ENCODE data around the gene LRP1.

The LRP1 gene

GRCh38 chr12:57229046-57229633 lies 100.9 kb downstream of the LRP1 start:
- peak; percentile 78 for DNase-seq

DNA sequence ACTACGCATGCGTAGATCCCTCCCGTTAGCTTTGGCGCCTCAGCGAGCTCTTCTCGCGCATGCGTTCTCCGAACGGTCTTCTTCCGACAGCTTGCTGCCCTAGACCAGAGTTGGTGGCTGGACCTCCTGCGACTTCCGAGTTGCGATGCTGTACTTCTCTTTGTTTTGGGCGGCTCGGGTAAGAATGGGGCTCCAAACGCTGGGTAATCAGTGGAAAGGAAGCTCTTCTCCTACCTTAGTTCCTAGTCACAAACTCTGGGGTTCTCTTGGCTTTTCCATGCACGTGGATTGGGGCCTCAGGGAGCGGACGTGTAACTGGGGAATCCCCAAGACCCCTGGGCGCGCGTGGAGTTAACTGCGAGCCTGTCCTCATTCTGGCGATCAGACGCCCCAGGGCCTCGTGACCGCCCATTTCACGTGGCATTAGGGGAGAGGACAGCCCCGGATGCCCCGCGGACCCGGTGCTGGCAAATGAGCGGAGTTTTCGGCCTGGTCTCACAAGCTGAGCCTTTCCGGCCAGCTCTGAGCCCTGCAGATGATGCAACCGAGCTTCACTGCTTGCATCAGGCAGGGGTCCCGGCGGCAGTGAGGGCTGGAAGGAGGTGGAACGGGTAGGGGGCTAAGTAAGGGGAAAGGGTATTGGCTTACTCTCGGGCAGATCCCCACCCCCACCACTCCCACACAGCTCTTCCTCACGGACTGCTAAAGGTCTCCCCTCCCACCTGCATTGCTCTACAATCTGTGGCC lies 101.5 kb downstream of the LRP1 start, which contains the start of gene SHMT2:
TSS of gene SHMT2 (plus strand) at position 78 of the 747 bp plus-strand sequence. CDS start at position 146, 68 bp downstream.
- DNase-seq = peak; percentile 91 to 93

DNA sequence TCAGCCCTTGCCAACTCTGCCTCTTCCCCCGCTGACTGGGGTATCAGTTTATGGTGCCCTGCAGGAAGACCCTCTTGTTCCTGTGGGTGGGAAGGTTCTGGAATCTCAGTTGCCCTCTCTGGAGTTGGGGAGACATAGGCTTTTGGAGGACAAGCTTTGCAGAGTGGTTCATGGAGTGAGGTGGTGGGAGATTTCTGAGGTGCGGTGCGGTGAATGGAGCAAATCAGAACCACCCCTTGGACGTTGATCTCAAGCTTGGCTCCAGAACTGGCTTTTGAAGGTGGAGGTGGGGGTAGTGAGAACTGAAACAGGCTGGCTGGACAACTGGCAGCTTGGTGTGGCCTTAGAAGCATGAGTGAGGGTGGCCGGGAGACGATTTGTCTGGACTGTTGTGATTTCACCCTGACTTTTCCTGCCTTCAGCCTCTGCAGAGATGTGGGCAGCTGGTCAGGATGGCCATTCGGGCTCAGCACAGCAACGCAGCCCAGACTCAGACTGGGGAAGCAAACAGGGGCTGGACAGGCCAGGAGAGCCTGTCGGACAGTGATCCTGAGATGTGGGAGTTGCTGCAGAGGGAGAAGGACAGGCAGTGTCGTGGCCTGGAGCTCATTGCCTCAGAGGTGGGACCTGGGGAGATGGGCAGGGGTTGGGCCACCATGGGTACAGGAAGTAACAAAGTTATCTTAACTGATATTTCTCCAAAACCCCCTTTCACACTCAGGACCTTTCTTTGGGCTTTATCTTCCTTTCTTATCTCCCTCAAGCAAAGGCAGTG lies 102.3 kb downstream of the LRP1 start:
- no peak for DNase-seq

GRCh38 chr12:57231276-57232021 lies 103.2 kb downstream of the LRP1 start:
- no peak for DNase-seq

DNA sequence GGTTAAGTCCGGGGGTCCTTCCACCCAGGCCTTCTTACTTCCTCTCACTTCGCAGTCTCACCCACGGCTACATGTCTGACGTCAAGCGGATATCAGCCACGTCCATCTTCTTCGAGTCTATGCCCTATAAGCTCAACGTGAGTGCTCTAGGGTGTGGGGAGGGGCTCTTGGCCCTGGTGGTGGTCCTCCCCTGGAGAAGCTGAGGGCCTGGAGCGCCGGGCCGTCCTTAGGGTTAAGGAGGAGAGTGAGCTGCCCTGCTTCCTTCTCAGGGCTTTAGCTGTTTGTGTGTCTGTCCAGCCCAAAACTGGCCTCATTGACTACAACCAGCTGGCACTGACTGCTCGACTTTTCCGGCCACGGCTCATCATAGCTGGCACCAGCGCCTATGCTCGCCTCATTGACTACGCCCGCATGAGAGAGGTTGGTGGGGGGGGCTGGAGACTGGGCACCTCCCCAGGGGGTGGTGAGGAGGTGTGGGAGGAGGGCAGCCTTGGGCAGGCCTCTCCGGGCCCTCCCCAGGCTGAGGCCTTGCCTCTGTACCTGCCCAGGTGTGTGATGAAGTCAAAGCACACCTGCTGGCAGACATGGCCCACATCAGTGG lies 104.0 kb downstream of the LRP1 start:
- no peak for DNase-seq

GRCh38 chr12:57233357-57234232 lies 105.3 kb downstream of the LRP1 start:
- no peak for DNase-seq

- DNase-seq = no peak
Measured at GRCh38 chr12:57234233-57234570, 105.9 kb downstream of the LRP1 start.

DNA sequence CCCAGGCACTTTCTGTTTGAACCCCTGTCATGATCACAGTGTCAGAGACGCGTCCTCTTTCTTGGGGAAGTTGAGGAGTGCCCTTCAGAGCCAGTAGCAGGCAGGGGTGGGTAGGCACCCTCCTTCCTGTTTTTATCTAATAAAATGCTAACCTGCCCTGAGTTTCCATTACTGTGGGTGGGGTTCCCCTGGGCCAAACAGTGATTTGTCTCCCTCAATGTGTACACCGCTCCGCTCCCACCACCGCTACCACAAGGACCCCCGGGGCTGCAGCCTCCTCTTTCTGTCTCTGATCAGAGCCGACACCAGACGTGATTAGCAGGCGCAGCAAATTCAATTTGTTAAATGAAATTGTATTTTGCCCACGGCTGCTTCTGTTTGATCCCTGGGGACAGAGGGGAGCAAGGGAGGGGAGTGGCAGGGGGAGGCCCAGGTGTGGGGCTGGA lies 106.3 kb downstream of the LRP1 start:
- DNase-seq = no peak

DNA sequence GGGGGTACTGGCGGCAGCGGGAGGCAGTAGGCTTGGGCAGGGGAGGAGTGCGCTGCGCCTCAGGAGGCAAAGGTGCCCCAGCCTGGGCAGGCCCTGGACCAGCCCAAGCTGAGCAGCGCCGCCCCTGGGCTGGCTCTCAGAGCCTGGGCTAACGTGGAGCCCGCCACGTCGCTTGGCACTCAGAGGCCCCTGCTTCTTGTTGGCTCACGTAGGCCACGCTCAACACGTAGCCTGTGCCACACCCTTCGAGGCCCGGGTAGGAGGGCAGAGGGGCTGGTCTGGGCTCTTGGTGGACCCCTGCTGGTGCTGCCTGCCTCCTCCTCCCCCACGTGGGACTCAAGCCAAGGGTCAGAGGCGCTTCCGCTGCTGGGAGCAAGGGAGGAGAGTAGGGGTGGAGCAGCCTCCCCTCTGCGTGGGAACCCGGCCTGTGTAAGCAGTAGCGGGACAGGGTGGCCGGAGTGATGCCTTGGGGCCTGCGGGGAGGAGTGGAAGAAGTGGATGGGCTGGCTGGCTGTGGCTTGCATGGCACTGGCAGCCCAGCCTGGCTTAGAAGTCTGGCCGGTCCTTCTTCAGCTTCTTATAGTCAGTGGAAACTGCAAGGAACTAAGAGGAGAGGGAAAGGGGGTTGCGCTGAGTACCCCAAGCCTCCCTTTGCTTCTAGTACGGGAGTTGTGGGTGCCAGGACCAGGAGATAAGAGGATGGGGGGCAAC lies 106.9 kb downstream of the LRP1 start:
- DNase-seq = no peak

GRCh38 chr12:57235728-57236131 lies 107.4 kb downstream of the LRP1 start:
- no peak for DNase-seq

- DNase-seq = no peak
Measured at GRCh38 chr12:57236201-57236924, 108.1 kb downstream of the LRP1 start.

GRCh38 chr12:57236925-57237595 lies 108.8 kb downstream of the LRP1 start:
- DNase-seq = no peak

- no peak for DNase-seq
Measured at GRCh38 chr12:57237596-57237931, 109.3 kb downstream of the LRP1 start.

DNA sequence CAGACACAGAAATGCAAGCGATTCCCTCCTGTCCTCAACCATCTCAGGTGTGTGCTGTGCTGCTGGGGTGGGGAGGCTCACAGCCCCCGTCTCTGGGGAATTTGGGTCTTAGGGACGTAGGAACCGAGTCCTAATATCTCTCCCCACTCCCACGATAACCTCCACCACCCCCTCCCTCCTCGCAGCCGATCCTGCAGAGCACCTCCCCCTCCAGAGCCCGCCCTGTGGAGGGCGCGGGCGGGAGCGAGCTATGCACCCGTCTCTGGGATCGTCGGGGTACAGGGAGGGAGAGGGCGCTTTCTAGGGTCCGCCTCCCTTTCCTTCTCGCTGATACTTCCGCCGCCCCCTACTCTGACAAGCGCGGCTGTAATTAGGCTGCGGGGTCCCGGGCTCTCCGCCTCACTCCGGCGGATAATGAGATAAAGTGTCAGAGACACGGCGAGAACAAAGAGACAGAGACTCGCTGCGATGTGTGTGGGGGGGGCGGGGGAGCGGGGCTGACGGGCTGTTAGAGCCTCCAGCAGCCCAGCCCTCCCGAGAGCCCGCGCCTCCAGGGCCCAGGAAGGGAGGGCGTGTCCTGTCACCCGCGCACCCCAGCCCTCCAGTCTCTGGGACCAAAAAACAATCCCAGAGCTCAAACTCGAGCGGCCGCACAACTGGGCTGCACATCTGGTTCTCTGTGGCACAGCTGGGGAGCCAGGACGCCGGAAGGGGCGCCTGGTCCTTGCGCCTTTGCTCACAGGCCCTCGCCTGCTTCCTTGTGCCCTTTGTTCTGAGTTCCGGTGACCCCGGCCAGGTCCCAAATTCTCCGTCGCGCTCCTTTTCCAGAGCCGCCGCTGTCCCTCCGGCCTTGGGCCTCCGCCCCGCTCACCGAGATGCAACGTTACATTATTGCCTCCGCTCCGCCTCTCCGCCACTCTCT lies 109.9 kb downstream of the LRP1 start:
- peak; percentile 33 to 42 for DNase-seq

DNA sequence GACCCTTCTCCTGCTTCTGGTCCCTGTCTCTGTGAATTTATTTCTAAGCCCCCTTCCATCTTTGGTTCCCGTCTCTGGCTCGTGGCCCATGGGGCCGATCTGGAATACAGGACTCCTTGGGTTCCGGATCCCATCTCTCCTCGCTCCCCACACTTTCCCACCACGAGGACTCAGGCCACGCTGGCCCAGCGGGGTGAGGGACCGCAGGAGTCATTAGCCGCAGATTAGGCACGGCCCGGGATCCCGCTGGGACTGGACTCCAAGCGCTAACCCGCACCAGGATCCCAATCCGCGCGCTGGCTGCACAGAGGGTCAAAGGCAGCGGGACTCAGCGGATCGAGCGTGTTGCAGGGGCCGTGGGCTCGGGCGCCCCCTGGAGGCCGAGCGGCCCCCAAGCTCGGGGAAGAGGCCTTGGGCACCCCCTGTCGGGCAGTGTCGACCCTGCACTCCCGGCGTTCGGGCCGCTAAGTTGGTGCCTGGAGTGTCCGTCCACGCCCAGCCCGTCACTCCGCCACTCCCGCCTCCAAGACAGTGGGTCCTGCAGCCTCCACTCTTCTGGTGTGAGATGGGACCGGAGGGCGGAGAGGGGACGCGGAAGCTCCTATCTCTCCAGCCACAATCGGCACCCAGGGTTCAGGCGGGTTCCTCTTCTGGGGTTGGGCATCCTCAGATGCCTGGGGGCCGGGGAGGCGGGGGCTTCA lies 110.7 kb downstream of the LRP1 start:
- DNase-seq = peak; percentile 81 to 87

DNA sequence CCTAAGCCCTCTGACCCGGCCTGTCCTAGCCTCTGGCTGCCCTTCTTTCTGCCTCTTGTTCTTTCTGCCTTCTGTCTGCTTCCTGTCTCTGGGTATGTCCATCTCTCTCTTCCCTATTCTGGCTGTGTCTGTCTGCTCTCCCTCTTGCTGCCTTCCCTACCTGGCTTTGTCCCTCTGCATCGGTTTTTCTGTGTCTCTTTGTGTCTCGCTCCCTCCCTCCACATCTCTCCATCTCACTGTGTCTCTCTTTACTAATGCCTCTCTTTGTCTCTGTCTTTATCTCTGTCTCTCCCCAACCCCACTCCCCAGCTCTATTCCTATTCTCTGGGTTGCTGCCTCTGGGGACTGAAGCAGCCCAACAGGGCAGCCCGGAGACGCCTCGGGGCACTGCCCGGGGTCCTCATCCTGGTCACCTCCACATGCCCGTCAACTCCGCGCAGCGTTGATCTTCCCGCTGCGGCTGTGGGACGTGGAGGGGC lies 111.3 kb downstream of the LRP1 start:
- DNase-seq = peak in 1 of 2 experiments; percentile 55

- peak; percentile 18 to 40 for DNase-seq
Measured at GRCh38 chr12:57240066-57240921, 112.0 kb downstream of the LRP1 start.
